KMS-11 (cell line): ENCODE data around the gene FGFBP3.

ENCODE experiments used
- H2AFZ ChIP-seq: fragments of 200-600 bp; sonication (generic); 2 replicates; pipeline ENCODE4 v1.6.1; 2016; ENCODE audit warnings: antibody characterized with exemption, mixed run types, low read depth
- H3K27ac ChIP-seq: fragments of 200-600 bp; sonication (generic); 2 replicates; pipeline ENCODE4 v1.6.1; 2016; ENCODE audit warnings: mild to moderate bottlenecking, mixed run types
- H3K27me3 ChIP-seq: fragments of 200-600 bp; sonication (generic); 2 replicates; pipeline ENCODE4 v1.6.1; 2017; ENCODE audit warnings: mild to moderate bottlenecking, low read depth, mixed run types, moderate library complexity; ENCODE audit not compliant: insufficient read depth
- H3K36me3 ChIP-seq: fragments of 200-600 bp; sonication (generic); 2 replicates; pipeline ENCODE4 v1.6.1; 2017; ENCODE audit warnings: mild to moderate bottlenecking, mixed run types; ENCODE audit not compliant: insufficient read depth
- H3K4me1 ChIP-seq: fragments of 200-600 bp; sonication (generic); 2 replicates; pipeline ENCODE4 v1.6.1; 2016; ENCODE audit warnings: mild to moderate bottlenecking, low read depth, mixed run types; ENCODE audit not compliant: poor library complexity, severe bottlenecking
- H3K4me2 ChIP-seq: fragments of 200-600 bp; sonication (generic); 2 replicates; pipeline ENCODE4 v1.7.0; 2016; ENCODE audit warnings: mild to moderate bottlenecking, mixed run types
- H3K4me3 ChIP-seq: fragments of 200-600 bp; sonication (generic); IDR thresholded peaks from 2 replicates; pipeline ENCODE4 v1.6.1; 2017; ENCODE audit warnings: low read depth, low read length, mixed read lengths; ENCODE audit not compliant: insufficient read depth
- H3K79me2 ChIP-seq: fragments of 200-600 bp; sonication (generic); 2 replicates; pipeline ENCODE4 v1.6.1; 2016; ENCODE audit warnings: low read depth, mixed run types; ENCODE audit not compliant: insufficient read depth
- H3K9ac ChIP-seq: fragments of 200-600 bp; sonication (generic); 2 replicates; pipeline ENCODE4 v1.6.1; 2016; ENCODE audit warnings: mild to moderate bottlenecking, mixed run types
- H4K20me1 ChIP-seq: fragments of 200-600 bp; sonication (generic); 2 replicates; pipeline ENCODE4 v1.6.1; 2016; ENCODE audit warnings: mild to moderate bottlenecking, mixed run types; ENCODE audit not compliant: insufficient read depth
- CTCF ChIP-seq: fragments of 200-600 bp; sonication (generic); conservative IDR thresholded peaks from 2 replicates; pipeline ENCODE4 v1.6.1; 2017; ENCODE audit warnings: low read depth, mild to moderate bottlenecking, antibody characterized with exemption, low read length, moderate library complexity, mixed read lengths

FGFBP3 gene

GRCh38 chr10:91887272-91888076 is 21.8 kb downstream of the FGFBP3 start:
- peak overlapping the region; percentile 13; the same call in 1 of the 2 replicates for H3K4me2 ChIP-seq
- no peaks in the 10 kb centered on the region for H3K79me2 ChIP-seq
- peak overlapping the region; percentile 39 for H2AFZ ChIP-seq
- H3K27ac ChIP-seq = no peak overlapping the region
- no peaks in the 10 kb centered on the region for H3K36me3 ChIP-seq
- no peak overlapping the region for H3K9ac ChIP-seq
- no peak overlapping the region for H3K4me3 ChIP-seq
- H4K20me1 ChIP-seq = no peaks in the 10 kb centered on the region
- no peaks in the 10 kb centered on the region for H3K27me3 ChIP-seq
- no peak for TF ChIP-seq CTCF
- no peaks in the 10 kb centered on the region for H3K4me1 ChIP-seq

- H3K27ac ChIP-seq = no peak overlapping the region
- no peak overlapping the region for H3K4me3 ChIP-seq
- no peaks in the 10 kb centered on the region for H3K27me3 ChIP-seq
- H3K9ac ChIP-seq = no peak overlapping the region
- TF ChIP-seq CTCF = no peak
- H3K36me3 ChIP-seq = no peaks in the 10 kb centered on the region
- no peaks in the 10 kb centered on the region for H4K20me1 ChIP-seq
- no peaks in the 10 kb centered on the region for H3K79me2 ChIP-seq
- no peak overlapping the region; the same call in 1 of the 2 replicates for H2AFZ ChIP-seq
- no peaks in the 10 kb centered on the region for H3K4me1 ChIP-seq
- no peak overlapping the region for H3K4me2 ChIP-seq
Observed at GRCh38 chr10:91886954-91887271, 22.4 kb downstream of the FGFBP3 start.

GRCh38 chr10:91885362-91886079 is 23.8 kb downstream of the FGFBP3 start:
- H2AFZ ChIP-seq = no peak overlapping the region
- no peak overlapping the region for H3K9ac ChIP-seq
- H3K79me2 ChIP-seq = no peaks in the 10 kb centered on the region
- H3K27me3 ChIP-seq = no peaks in the 10 kb centered on the region
- H3K4me3 ChIP-seq = no peak overlapping the region
- H3K36me3 ChIP-seq = no peaks in the 10 kb centered on the region
- no peak for TF ChIP-seq CTCF
- no peaks in the 10 kb centered on the region for H3K4me1 ChIP-seq
- H4K20me1 ChIP-seq = no peaks in the 10 kb centered on the region
- no peak overlapping the region for H3K4me2 ChIP-seq
- no peak overlapping the region for H3K27ac ChIP-seq

GRCh38 chr10:91884536-91884935 is 24.8 kb downstream of the FGFBP3 start:
- Histone ChIP-seq H3K27ac (no peak overlapping the region), H3K79me2 (no peaks in the 10 kb centered on the region), H2AFZ (no peak overlapping the region), H3K4me2 (no peak overlapping the region), H3K4me1 (no peaks in the 10 kb centered on the region), H3K36me3 (no peaks in the 10 kb centered on the region), H4K20me1 (no peaks in the 10 kb centered on the region), H3K9ac (no peak overlapping the region), H3K27me3 (no peaks in the 10 kb centered on the region), H3K4me3 (no peak overlapping the region)
- TF ChIP-seq CTCF = no peak
